Measurements from ENCODE around the gene UBR3. TPM values are rescaled to one million over a fixed set of nuclear protein-coding genes. Genes with fewer than 3 reads are reported as not detected.
"Not testable (repeated sequence)": the region's sequence is repeated elsewhere in the genome, so short reads cannot be mapped to it uniquely, and the experiment has no call there.

Gene UBR3
- total RNA-seq, 1 experiment from 2014 or later = 48.9 TPM

DNA sequence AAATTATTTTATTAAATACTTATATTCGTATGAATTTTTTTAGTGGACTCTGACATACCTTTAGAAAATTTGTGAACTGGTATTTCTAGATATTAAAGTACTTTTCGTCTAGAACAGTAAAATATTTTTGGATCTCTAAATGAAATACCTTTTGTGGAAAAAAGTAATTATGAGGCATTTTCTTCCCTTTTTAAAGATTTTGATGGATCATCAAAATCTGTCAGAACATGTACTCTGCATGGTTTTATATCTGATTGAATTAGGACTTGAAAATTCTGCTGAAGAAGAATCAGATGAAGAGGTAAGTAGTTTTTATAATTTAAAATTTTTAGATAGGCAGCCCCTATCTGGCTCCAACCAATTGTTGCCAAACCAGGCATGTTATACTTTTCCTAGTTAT lies 118.8 kb downstream of the UBR3 start:
- H3K4me1 ChIP-seq (ENCODE audit: insufficient read depth, low read length, poor library complexity, severe bottlenecking) = no peaks in the 10 kb centered on the region
- ChIA-PET POLR2A (ENCODE audit: low non-redundant PET) (no interaction called here), CTCF (no interaction called here)
- no peak overlapping the region for H3K27ac ChIP-seq (ENCODE audit: low read depth, low read length, poor library complexity, severe bottlenecking)
- H3K36me3 ChIP-seq (ENCODE audit: insufficient read depth, low read length, poor library complexity, severe bottlenecking) = no peaks in the 10 kb centered on the region
- TF ChIP-seq EZH2 (IDR thresholded peaks at IDR 0.05; ENCODE audit: borderline replicate concordance, low read depth, low read length, poor library complexity, severe bottlenecking) = no peak
- intact Hi-C loops (cut with micrococcal nuclease; ENCODE audit: unreplicated experiment) = no loop called here
- H3K9me3 ChIP-seq (ENCODE audit: low read depth, low read length, poor library complexity, severe bottlenecking) = no peaks in the 10 kb centered on the region
- DNase-seq (ENCODE audit: low spot score) = no peak
- no peak overlapping the region for H3K4me3 ChIP-seq (ENCODE audit: low read depth, low read length, poor library complexity, severe bottlenecking)
- BruUV-seq (replicated peaks) = no TSS peak
- H3K27me3 ChIP-seq (replicated peaks; ENCODE audit: insufficient read depth, low read depth, low read length, poor library complexity) = no peaks in the 10 kb centered on the region

DNA sequence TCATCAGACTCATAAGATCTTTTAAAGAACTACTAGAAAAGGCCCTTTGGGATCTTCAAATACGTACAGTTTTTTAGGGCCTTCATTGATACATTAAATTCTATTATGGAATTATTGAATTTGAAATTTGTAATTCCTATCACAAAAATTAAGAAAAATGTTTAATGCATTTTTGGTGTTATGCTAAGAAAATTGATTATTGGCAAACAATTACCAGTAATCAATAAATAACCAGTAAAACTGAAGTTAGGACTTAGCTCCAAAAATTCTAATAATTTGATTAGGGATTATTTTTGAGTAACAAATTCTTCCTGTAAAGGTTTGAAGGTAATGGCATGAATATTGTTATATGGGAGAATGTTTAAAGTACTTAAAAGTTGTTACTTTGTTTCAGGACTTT lies 119.3 kb downstream of the UBR3 start:
- H3K4me1 ChIP-seq (ENCODE audit: insufficient read depth, low read length, poor library complexity, severe bottlenecking) = no peaks in the 10 kb centered on the region
- DNase-seq (ENCODE audit: low spot score) = no peak
- H3K27me3 ChIP-seq (replicated peaks; ENCODE audit: insufficient read depth, low read depth, low read length, poor library complexity) = no peaks in the 10 kb centered on the region
- H3K27ac ChIP-seq (ENCODE audit: low read depth, low read length, poor library complexity, severe bottlenecking) = no peak overlapping the region
- ChIA-PET CTCF (no interaction called here), POLR2A (ENCODE audit: low non-redundant PET) (no interaction called here)
- no peaks in the 10 kb centered on the region for H3K36me3 ChIP-seq (ENCODE audit: insufficient read depth, low read length, poor library complexity, severe bottlenecking)
- no peak overlapping the region for H3K4me3 ChIP-seq (ENCODE audit: low read depth, low read length, poor library complexity, severe bottlenecking)
- BruUV-seq (replicated peaks) = no TSS peak
- intact Hi-C loops (cut with micrococcal nuclease; ENCODE audit: unreplicated experiment) = no loop called here
- TF ChIP-seq, protein P1, sequence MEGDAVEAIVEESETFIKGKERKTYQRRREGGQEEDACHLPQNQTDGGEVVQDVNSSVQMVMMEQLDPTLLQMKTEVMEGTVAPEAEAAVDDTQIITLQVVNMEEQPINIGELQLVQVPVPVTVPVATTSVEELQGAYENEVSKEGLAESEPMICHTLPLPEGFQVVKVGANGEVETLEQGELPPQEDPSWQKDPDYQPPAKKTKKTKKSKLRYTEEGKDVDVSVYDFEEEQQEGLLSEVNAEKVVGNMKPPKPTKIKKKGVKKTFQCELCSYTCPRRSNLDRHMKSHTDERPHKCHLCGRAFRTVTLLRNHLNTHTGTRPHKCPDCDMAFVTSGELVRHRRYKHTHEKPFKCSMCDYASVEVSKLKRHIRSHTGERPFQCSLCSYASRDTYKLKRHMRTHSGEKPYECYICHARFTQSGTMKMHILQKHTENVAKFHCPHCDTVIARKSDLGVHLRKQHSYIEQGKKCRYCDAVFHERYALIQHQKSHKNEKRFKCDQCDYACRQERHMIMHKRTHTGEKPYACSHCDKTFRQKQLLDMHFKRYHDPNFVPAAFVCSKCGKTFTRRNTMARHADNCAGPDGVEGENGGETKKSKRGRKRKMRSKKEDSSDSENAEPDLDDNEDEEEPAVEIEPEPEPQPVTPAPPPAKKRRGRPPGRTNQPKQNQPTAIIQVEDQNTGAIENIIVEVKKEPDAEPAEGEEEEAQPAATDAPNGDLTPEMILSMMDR (conservative IDR thresholded peaks at IDR 0.05; ENCODE audit: low read depth, low read length) = no peak
- TF ChIP-seq EZH2 (IDR thresholded peaks at IDR 0.05; ENCODE audit: borderline replicate concordance, low read depth, low read length, poor library complexity, severe bottlenecking) = no peak
- no peaks in the 10 kb centered on the region for H3K9me3 ChIP-seq (ENCODE audit: low read depth, low read length, poor library complexity, severe bottlenecking)

DNA sequence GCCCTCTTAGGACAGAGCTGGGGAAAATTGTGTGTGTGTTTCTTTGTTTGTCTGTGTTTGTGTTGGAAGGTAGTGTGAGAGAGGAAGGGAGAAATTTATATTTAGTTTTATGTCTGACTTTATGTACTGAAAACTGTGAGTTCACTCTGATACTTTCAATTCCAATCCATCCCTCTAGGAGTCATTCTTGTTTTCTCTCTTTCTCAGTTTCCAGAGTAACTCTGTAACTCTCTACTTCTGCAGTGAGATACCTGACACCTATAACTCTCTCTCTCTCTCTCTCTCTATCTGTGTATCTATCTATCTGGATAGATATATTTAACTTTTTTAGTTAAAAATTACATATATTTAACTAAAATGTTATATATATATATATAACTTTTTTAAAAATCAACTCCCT lies 128.7 kb downstream of the UBR3 start:
- Histone ChIP-seq H3K27me3 (replicated peaks; ENCODE audit: insufficient read depth, low read depth, low read length, poor library complexity) (no peaks in the 10 kb centered on the region), H3K4me1 (ENCODE audit: insufficient read depth, low read length, poor library complexity, severe bottlenecking) (no peaks in the 10 kb centered on the region), H3K27ac (ENCODE audit: low read depth, low read length, poor library complexity, severe bottlenecking) (no peak overlapping the region), H3K9me3 (ENCODE audit: low read depth, low read length, poor library complexity, severe bottlenecking) (no peaks in the 10 kb centered on the region), H3K36me3 (ENCODE audit: insufficient read depth, low read length, poor library complexity, severe bottlenecking) (peaks cover 3% of the 10 kb centered on the region), H3K4me3 (ENCODE audit: low read depth, low read length, poor library complexity, severe bottlenecking) (no peak overlapping the region)
- ChIA-PET CTCF (interaction anchor here (0.7 kb wide), 1 partner anchor 973 kb away, joined by 4 read pairs; no protein-coding TSS in a partner anchor), POLR2A (ENCODE audit: low non-redundant PET) (no interaction called here)
- intact Hi-C loops (cut with micrococcal nuclease; ENCODE audit: unreplicated experiment) = no loop called here
- no TSS peak for BruUV-seq (replicated peaks)
- no peak for TF ChIP-seq EZH2 (IDR thresholded peaks at IDR 0.05; ENCODE audit: borderline replicate concordance, low read depth, low read length, poor library complexity, severe bottlenecking)
- TF ChIP-seq, protein P1 (conservative IDR thresholded peaks at IDR 0.05; ENCODE audit: low read depth, low read length) = no peak
- DNase-seq (ENCODE audit: low spot score) = no peak

DNA sequence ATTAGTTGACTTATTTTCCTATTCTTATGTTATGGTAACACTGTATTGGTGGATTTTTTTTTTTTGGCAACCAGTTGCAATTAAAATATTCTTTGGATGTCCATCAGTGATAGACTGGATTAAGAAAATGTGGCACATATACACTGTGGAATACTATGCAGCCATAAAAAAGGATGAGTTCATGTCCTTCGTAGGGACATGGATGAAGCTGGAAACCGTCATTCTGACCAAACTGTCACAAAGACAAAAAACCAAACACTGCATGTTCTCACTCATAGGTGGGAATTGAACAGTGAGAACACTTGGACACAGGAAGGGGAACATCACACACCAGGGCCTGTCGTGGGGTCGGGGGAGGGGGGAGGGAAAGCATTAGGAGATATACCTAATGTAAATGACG lies 130.0 kb downstream of the UBR3 start:
- H3K36me3 ChIP-seq (ENCODE audit: insufficient read depth, low read length, poor library complexity, severe bottlenecking); H3K27me3 ChIP-seq (replicated peaks; ENCODE audit: insufficient read depth, low read depth, low read length, poor library complexity); CTCF ChIA-PET; DNase-seq (ENCODE audit: low spot score); H3K9me3 ChIP-seq (ENCODE audit: low read depth, low read length, poor library complexity, severe bottlenecking); H3K4me1 ChIP-seq (ENCODE audit: insufficient read depth, low read length, poor library complexity, severe bottlenecking); POLR2A ChIA-PET (ENCODE audit: low non-redundant PET); BruUV-seq (replicated peaks); H3K4me3 ChIP-seq (ENCODE audit: low read depth, low read length, poor library complexity, severe bottlenecking); H3K27ac ChIP-seq (ENCODE audit: low read depth, low read length, poor library complexity, severe bottlenecking); intact Hi-C loops (cut with micrococcal nuclease; ENCODE audit: unreplicated experiment): not testable (repeated sequence)

Measured in A673 (cell line).